Parathyroid adenoma (tissue), 2 donors: ENCODE measurements around the gene GEMIN2.

Experiments
- H2AFZ ChIP-seq: fragments of 300-600 bp; sonication (generic); one replicate; pipeline ENCODE4 v1.7.0; 2017; ENCODE audit warnings: antibody characterized with exemption, mild to moderate bottlenecking
- H3K27ac ChIP-seq: fragments of 300-600 bp; sonication (generic); one replicate; pipeline ENCODE4 v1.7.0; 2017
- H3K27me3 ChIP-seq: fragments of 300-600 bp; sonication (generic); one replicate; pipeline ENCODE4 v1.7.0; 2017; ENCODE audit warnings: low read length; ENCODE audit not compliant: control insufficient read depth, insufficient read depth
- H3K36me3 ChIP-seq: fragments of 300-600 bp; sonication (generic); one replicate; pipeline ENCODE4 v1.7.0; 2017; ENCODE audit warnings: low read length; ENCODE audit not compliant: control insufficient read depth, insufficient read depth
- H3K4me1 ChIP-seq: fragments of 300-600 bp; sonication (generic); one replicate; pipeline ENCODE4 v1.7.0; 2017; ENCODE audit warnings: control low read depth
- H3K4me2 ChIP-seq: fragments of 300-600 bp; sonication (generic); one replicate; pipeline ENCODE4 v1.7.0; 2017; ENCODE audit warnings: low read length
- H3K4me3 ChIP-seq: fragments of 300-600 bp; sonication (generic); one replicate; pipeline ENCODE4 v1.7.0; 2017; ENCODE audit warnings: low read depth, low read length
- H3K79me2 ChIP-seq: fragments of 300-600 bp; sonication (generic); one replicate; pipeline ENCODE4 v1.7.0; 2017; ENCODE audit warnings: control low read depth
- H3K9ac ChIP-seq: fragments of 300-600 bp; sonication (generic); one replicate; pipeline ENCODE4 v1.7.0; 2017; ENCODE audit warnings: mild to moderate bottlenecking
- H3K9me3 ChIP-seq: fragments of 300-600 bp; sonication (generic); one replicate; pipeline ENCODE4 v1.7.0; 2017; ENCODE audit warnings: low read length; ENCODE audit not compliant: control insufficient read depth
- CTCF ChIP-seq: fragments of 300-600 bp; sonication (generic); IDR thresholded peaks from one replicate; pipeline ENCODE4 v1.7.0; 2017; ENCODE audit warnings: antibody characterized with exemption, mild to moderate bottlenecking
- donor health status: primary hyperparathyroidism.

GEMIN2 gene

GRCh38 chr14:39083127-39083526 lies 31.0 kb upstream of the GEMIN2 start:
- no peak overlapping the region for H2AFZ ChIP-seq
- no peak overlapping the region for H3K27ac ChIP-seq
- no peaks in the 10 kb centered on the region for H3K36me3 ChIP-seq
- H3K4me1 ChIP-seq: peaks cover 2% of the 10 kb centered on the region
- TF ChIP-seq CTCF: no peak
- no peaks in the 10 kb centered on the region for H3K27me3 ChIP-seq
- no peak overlapping the region for H3K4me3 ChIP-seq
- no peak overlapping the region for H3K4me2 ChIP-seq
- H3K9me3 ChIP-seq: no peaks in the 10 kb centered on the region
- no peaks in the 10 kb centered on the region for H3K79me2 ChIP-seq
- no peak overlapping the region for H3K9ac ChIP-seq

- H2AFZ ChIP-seq: no peak overlapping the region
- H3K27ac ChIP-seq: no peak overlapping the region
- no peak overlapping the region for H3K9ac ChIP-seq
- TF ChIP-seq CTCF: no peak
- H3K79me2 ChIP-seq: peaks cover 5% of the 10 kb centered on the region
- no peaks in the 10 kb centered on the region for H3K9me3 ChIP-seq
- H3K36me3 ChIP-seq: no peaks in the 10 kb centered on the region
- H3K4me1 ChIP-seq: peaks cover 2% of the 10 kb centered on the region
- H3K27me3 ChIP-seq: no peaks in the 10 kb centered on the region
- H3K4me2 ChIP-seq: no peak overlapping the region
- H3K4me3 ChIP-seq: no peak overlapping the region
These were observed 28.2 kb upstream of the GEMIN2 start for GRCh38 chr14:39085933-39086332.

- Histone ChIP-seq H3K4me1 (peaks cover 2% of the 10 kb centered on the region), H3K27ac (no peak overlapping the region), H3K9ac (no peak overlapping the region), H3K9me3 (no peaks in the 10 kb centered on the region), H2AFZ (no peak overlapping the region), H3K27me3 (no peaks in the 10 kb centered on the region), H3K4me3 (no peak overlapping the region), H3K4me2 (no peak overlapping the region), H3K79me2 (peaks cover 5% of the 10 kb centered on the region), H3K36me3 (no peaks in the 10 kb centered on the region)
- no peak for TF ChIP-seq CTCF
These were observed 26.6 kb upstream of the GEMIN2 start for GRCh38 chr14:39087493-39087892.

GRCh38 chr14:39090548-39091111 lies 23.5 kb upstream of the GEMIN2 start:
- no peak overlapping the region for H2AFZ ChIP-seq
- H3K4me2 ChIP-seq: no peak overlapping the region
- peaks cover 2% of the 10 kb centered on the region for H3K4me1 ChIP-seq
- no peaks in the 10 kb centered on the region for H3K36me3 ChIP-seq
- no peak overlapping the region for H3K9ac ChIP-seq
- H3K27ac ChIP-seq: no peak overlapping the region
- H3K79me2 ChIP-seq: peaks cover 8% of the 10 kb centered on the region
- H3K9me3 ChIP-seq: no peaks in the 10 kb centered on the region
- TF ChIP-seq CTCF: no peak
- H3K27me3 ChIP-seq: no peaks in the 10 kb centered on the region
- H3K4me3 ChIP-seq: no peak overlapping the region

GRCh38 chr14:39091716-39092115 lies 22.4 kb upstream of the GEMIN2 start:
- Histone ChIP-seq H3K36me3 (no peaks in the 10 kb centered on the region), H3K4me2 (no peak overlapping the region), H3K4me3 (no peak overlapping the region), H3K9me3 (no peaks in the 10 kb centered on the region), H3K4me1 (peaks cover 2% of the 10 kb centered on the region), H3K27me3 (no peaks in the 10 kb centered on the region), H3K27ac (no peak overlapping the region), H2AFZ (no peak overlapping the region), H3K79me2 (peaks cover 8% of the 10 kb centered on the region), H3K9ac (no peak overlapping the region)
- no peak for TF ChIP-seq CTCF
